Erythroblast (primary cell): ENCODE results near the gene ERAL1.
"Not testable (repeated sequence)": the region's sequence is repeated elsewhere in the genome, so short reads cannot be mapped to it uniquely, and the experiment has no call there.

ENCODE experiments used
- DNase-seq, 2 experiments: peaks; one replicate each; lab custom pipeline; 2025; lab: John Stamatoyannopoulos, UW
- GATA1 ChIP-seq: IDR thresholded peaks from 2 replicates; pipeline ENCODE4 v1.6.1; 2011; ENCODE audit warnings: low read depth, mild to moderate bottlenecking, control low read depth, low read length, moderate library complexity
- POLR2A ChIP-seq: IDR thresholded peaks from 2 replicates; pipeline ENCODE4 v1.6.1; 2011; ENCODE audit warnings: mild to moderate bottlenecking, low read length

The ERAL1 gene

DNA sequence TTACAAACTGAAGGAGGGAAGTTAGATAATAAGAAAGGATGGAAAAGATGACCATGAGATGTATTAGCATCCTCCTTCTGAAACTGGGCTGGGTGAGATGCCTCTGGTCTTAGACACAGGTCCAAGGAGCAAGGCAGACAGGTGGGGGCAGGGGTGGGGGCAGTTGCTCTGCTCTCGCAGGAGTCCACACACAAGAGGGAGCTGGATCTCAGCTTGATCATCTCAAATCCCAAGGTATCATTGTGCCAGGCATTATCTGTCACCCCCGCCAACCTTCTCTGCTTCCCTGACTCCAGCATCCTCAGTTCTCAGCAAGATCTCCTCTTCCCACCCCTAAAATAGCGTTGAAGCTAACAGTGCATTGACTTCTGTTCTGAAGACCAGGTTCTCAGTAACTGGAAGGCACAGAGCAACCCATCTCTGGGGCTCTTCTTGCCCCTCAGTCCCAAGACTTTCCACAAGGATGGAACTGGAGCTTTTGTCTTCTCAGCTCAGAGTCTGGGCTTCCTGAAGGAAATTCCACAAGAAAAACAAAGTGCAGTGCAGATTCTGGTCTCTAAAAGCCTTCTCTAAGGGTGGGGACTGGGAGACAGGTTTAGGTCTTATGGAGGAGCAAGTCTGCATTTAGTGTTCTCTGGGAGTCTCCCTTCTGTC lies 41.1 kb downstream of the ERAL1 start:
- DNase-seq = no peak
- TF ChIP-seq POLR2A = no peak
- no peak for TF ChIP-seq GATA1

DNA sequence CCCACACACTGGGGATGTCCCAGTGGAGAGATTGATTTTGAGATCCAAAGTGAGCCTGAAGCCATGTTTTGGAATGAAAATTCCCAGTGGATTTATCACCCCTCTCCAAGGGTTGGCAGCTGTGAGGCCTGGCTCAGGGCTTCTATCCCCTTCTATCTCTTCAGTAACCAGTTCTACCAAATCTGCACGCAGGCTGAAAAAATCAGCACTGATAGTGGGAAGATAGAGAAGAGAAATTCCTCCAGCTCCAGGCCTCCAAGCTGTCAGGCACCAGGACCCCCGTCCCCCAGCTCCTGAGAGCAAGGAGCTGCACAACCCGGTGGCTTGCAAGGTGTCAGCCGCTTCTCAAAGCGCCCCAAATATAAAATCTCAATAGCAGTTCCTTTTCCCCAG lies 41.7 kb downstream of the ERAL1 start:
- TF ChIP-seq POLR2A (no peak), GATA1 (no peak)
- DNase-seq = no peak

DNA sequence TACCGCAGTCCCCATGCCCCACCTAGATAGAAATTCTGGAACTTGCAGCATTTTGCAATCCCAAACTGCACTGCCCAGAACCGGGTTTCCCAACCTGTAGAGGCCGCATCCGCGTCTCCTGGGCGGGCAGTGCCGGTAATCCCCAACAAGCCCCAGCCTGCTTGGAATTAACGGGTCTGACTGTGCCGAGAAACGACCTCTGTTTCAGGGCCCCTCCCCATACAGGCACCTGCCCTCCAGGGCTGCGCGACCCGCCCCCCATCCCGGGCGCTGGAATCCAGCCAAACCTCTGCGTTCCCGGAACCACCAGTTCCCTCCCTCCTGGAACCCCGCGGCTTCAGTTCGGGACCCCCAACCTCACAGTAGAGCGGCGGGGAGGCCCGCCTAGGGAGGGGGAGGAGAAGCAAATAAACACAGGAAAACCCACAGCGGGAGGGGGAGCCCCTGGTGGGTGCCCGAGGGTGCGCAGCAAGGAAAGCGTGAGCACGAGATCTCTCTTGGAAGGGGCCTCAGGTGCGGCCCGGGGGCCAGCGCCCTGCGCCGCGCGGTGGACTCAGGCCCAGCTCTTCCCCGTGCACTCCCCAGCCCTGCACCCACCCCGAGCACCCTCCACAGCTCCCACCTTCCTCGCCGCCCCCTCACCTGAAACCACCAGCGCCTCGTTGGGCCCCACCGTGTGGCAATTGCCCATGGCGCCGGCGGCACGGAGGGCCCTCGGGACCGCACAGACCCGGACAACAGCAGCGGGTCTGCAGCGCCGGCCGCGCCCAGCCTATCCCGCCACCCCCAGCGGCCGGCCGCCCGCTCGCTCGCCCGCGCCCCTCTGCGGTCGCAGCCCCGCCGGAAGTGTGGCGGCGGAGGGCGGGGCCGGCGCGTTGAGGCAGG lies 42.3 kb downstream of the ERAL1 start, which contains the start of gene FLOT2:
Gene FLOT2 (minus strand): TSS at position 850 of the 885 bp plus-strand sequence. CDS start 159 bp downstream, at position 691.
- peak; percentile 73 to 79 for DNase-seq
- no peak for TF ChIP-seq GATA1
- TF ChIP-seq POLR2A = peak; percentile 73

DNA sequence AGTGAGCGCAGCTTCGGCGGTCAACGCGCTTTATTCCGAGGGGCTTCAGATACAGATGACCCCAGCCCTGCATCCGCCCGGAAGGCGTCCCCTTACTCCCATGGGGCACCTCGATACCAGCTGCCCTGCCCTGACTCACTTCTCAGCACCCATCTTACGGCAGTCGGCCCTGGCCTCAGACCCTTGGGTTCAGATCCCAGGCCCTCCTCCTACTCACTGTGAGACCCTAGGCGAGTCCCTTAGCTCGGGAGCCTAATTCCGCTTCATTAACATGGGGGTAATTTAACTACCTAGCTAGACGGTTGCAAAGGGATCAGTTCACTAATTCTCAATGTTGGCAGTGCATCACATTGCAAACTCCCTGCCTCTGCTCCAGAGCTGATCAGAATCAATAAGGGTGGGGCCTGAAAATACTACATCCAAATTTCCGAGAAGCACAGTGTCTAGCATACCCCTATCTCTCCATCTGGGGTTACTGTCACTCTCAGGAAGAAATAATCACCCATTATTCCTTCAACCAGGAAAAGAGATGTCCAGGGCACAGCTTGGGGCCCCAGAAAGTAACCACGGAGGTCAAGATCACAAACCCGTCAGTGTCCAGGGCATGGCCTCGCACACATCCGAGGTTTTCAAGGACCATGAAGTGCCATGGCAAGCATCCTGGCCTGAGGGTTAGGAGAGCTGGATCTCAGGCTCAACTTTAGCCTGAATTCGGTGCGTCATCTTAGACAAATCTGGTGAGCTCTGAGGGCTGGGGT lies 43.1 kb downstream of the ERAL1 start:
- peak; percentile 54 to 69 for DNase-seq
- TF ChIP-seq POLR2A = peak; percentile 71
- no peak for TF ChIP-seq GATA1

DNA sequence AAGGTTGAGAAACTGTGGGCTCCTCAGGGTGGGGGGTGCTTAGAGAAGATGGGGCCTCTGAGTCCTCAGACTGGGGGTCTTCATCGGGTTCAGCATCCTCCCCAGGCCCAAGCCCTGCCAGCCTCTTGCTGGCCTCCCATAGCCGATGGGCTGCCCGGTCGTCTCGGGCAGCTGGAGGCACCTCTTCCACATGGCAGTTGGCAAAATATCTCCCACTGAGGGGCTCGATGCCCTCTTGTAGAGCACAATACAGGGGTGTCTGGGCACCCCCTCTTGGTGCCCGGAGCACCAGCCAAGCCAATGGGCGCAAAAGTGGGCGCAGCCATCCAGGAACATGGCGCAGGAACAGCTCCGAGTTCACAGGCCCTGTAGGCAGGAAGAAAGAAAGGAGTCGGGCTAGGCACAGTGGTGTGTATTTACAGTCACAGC lies 43.7 kb downstream of the ERAL1 start:
- no peak for DNase-seq
- no peak for TF ChIP-seq POLR2A
- no peak for TF ChIP-seq GATA1

DNA sequence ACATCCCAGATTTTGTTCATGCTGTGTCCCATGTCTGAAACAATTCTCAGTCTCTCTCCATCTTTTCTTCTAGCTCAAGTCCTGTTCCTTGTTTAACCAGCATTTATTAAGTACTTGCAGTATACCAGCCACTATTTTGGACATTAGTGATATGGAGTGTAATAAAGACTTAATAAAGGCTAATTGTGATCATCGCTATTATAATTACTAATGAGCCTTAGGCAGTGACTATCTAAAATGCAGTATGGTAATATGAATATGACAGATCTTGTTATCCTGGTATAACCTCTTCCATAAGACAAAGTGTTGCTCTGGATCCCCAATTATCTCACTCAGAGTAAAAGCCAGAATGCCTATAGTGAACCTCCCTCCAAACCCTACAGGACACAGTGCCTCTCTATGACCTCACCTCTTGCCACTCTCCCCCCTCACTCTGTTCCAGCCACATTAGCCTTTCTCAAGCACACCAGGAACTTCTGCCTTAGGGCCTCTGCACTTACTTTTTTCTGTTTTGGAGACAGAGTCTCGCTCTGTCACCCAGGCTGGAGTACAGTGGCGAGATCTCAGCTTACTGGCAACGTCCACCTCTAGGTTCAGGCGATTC lies 44.5 kb downstream of the ERAL1 start:
- TF ChIP-seq GATA1 (no peak), POLR2A (no peak)
- DNase-seq = peak; percentile 45 to 63

DNA sequence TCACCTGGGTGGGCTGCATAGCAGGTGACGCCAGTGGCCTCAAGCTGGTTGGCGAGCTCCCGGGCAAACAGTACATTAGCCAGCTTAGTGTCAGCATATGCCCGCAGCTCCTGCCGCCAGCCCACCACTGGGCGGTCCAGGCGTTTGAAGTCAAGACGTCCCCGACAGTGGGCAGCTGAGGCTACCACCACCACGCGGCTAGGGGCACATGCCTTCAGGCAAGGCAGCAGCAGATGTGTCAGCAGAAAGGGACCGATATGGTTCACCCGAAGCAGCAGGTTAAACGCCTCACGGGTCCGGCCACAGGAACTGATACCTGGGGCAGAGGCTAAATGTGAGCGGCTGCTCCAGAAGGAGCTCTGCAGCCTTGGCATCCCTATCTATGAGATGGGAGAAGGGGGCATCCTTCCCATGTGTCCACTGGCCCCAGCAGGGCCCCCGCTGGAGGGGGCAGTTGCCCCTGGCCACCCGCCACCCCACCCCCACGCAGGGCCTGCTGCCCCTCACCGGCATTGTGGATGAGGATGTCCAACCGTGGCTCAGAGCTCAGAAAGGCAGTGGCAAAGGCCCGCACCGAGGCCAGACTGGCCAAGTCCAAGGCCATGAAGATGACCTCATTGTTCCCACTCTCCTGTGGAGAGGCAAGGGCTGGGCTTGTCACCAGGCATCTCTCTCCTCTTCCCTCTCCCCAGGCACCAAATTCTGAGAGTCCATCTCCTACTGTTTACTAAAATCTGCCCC lies 46.3 kb downstream of the ERAL1 start:
- no peak for TF ChIP-seq GATA1
- TF ChIP-seq POLR2A = no peak
- DNase-seq = peak in 1 of 2 experiments; percentile 51

DNA sequence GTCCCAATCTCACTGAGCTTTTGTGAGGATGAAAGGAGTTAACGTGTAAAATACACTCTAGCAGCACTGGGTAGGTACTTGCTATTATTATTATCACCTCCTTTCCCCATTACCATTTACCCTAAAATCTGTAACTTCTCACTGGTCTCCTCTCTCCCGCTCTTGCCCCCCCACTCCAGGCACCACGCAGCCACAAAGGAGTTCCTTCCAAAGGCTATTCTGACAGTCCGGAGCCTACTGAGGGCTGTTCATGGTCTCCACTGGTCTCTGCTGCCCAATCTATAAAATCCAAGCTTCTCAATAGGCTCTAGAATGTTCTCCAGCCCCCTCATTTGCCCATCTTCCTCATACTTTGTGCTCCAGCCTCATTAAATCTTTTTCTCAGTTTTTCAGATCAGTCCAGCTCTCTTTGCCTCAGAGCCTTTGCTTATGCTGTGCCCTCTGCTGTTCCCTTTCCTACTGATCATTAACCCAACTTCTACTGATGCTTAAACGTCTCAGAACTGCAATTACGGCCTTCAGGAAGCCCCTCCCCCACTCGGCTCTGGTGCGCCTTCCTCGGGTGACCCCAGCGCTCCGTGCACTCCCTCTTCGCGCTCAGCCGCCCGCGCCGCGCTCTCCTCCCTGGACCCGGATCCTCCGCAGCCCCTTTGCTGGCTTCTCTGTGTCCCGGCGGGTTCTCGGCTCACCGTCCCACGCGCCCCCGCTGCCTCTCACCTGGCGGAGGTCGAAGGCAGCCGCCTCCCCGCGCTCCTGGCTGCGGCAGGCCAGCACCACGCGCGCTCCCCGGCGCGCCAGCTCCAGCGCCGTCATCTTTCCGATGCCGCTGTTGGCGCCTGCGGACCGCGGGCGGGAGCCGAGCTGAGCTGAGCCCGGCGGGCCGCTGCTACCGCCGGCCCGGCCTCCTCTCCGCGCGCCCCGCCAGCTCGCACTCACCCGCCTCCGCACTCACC lies 47.3 kb downstream of the ERAL1 start:
- TF ChIP-seq POLR2A = no peak
- peak; percentile 68 to 75 for DNase-seq

DNA sequence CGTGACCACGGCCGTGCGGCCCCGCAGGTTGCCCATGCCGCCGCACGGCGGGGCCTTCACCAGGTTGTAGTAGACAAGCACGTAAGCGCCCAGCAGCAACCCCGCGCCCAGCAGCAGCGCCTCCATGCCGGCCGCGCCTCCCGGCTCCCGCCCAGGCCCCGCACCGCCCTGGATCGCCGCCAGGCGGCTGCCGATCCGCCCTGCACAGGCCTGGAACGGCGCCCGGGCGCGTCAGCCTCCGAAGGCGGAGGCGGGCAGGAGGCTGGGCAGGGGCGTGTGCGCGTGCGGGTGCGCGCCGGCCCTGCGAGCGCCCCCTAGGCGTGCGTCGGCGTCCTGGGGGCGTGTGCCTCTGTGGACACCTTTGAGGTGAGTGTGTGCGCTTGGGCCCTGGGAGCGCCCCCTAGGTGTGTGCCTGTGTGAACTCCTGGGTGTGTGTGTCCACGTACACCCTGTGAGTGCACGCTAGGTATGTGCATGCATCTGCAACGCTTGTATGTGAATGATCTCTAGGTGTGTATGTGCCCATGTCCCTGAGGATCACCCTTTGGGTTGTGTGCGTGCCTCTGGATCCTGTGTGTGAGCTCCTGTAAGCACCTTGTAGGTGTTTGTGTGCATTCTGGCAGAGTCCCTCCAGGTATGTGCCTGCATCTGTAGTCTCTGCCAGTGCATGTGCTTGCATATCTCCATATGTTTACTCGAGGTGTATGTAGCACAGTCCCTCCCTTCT lies 48.2 kb downstream of the ERAL1 start, which contains the start of gene DHRS13:
Gene DHRS13 (minus strand): TSS at position 261 of the 727 bp plus-strand sequence. CDS start 135 bp downstream, at position 126.
- peak; percentile 96 to 99 for DNase-seq
- TF ChIP-seq GATA1 (no peak), POLR2A (peak; percentile 64)

DNA sequence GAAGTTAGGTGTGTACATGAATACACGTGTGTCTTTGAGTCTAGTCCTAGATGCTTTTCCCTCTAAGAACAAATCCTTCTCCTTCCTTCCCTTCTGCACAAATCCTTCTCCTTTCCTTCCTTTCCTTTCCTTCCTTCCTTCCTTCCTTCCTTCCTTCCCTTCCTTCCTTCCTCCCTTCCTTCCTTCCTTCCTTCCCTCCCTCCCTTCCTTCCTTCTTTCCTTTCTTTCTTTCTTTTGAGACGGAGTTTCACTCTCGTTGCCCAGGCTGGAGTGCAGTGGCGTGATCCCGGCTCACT lies 48.7 kb downstream of the ERAL1 start:
- not testable (repeated sequence) for DNase-seq

DNA sequence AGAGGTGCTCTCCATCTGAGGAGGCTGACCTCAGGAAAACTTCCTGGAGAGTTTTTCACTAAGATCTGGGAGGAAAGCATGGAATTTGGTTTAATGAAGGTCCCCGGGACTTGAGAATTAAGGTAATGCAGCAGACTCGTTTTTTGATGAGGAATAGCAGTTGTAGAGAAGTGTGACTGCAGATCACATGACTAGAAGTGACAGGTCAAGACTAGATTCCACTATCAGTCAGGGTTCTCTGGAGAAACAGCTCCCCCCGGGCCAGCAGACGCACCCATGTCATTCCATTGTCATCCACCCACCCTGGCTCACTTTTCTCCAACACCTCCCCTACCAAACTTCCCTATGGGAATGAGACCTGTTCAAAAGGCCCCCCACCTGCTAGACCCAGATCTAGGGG lies 50.0 kb downstream of the ERAL1 start:
- TF ChIP-seq POLR2A (no peak), GATA1 (no peak)

More for the DNA sequence above, 50.0 kb downstream of the ERAL1 start:
- peak; percentile 68 to 69 for DNase-seq
